Uterus (tissue), 2 donors: ENCODE results near the gene ARMH4.

Experiments
- POLR2A ChIP-seq, 2 donors: fragments of 450-650 bp; IDR thresholded peaks; one replicate each; pipeline ENCODE4 v1.6.1; 2016; ENCODE audit warnings: antibody characterized with exemption in 2 of 2, mild to moderate bottlenecking in 1 of 2, moderate library complexity in 1 of 2
- TF ChIP-seq, protein P1 (sequence below), 4 experiments: fragments of 200-600 bp in 2 of 4; fragments of 450-650 bp in 2 of 4; sonication (generic) in 2 of 4; IDR thresholded peaks; one replicate each; pipeline ENCODE4 v1.5.1; 2016 to 2019; ENCODE audit warnings: antibody characterized with exemption in 4 of 4, mild to moderate bottlenecking in 2 of 4, moderate library complexity in 1 of 4

DNA sequence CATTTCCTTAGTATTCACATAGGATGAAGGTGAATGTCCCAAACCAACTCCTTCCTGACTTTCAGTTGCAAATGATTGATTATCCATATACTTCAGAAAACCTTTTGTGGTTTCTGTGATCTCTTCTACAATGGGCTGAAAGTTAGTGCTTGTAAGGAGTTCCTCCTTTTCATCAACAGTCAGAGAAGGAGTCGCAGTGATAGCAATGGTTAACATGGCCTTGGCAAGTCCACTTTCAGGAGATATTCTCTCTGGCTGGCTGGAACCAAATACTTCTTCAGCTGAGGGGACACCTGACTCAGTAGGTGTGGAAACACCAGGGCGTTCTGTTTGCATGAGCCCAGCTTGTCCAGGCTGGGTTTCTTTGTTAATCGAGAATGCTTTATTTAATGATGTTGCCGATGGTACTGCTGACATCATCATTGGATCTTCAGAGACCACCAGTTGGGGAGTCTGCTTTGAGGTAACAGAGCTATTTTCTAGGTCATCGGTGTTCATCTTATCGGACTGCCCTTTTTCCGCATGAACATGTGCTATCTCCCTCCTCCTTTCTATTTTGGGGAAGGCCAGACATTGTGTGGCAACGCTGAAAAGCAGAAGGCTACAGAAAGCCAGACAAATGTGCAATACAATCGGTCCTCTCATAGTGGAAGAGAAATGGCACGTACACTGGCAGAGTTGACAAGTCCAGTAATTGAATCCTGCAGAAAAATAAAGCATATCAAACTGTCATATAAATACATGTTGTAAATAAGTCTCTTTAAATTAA lies 13.1 kb downstream of the ARMH4 start:
- TF ChIP-seq, protein P1, sequence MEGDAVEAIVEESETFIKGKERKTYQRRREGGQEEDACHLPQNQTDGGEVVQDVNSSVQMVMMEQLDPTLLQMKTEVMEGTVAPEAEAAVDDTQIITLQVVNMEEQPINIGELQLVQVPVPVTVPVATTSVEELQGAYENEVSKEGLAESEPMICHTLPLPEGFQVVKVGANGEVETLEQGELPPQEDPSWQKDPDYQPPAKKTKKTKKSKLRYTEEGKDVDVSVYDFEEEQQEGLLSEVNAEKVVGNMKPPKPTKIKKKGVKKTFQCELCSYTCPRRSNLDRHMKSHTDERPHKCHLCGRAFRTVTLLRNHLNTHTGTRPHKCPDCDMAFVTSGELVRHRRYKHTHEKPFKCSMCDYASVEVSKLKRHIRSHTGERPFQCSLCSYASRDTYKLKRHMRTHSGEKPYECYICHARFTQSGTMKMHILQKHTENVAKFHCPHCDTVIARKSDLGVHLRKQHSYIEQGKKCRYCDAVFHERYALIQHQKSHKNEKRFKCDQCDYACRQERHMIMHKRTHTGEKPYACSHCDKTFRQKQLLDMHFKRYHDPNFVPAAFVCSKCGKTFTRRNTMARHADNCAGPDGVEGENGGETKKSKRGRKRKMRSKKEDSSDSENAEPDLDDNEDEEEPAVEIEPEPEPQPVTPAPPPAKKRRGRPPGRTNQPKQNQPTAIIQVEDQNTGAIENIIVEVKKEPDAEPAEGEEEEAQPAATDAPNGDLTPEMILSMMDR (IDR thresholded peaks at IDR 0.05), result no peak
- TF ChIP-seq POLR2A (IDR thresholded peaks at IDR 0.05), result no peak
